Neural cell (in vitro differentiated cells): ENCODE results near the gene TMEM191C. TPM values are rescaled to one million over a fixed set of nuclear protein-coding genes. Genes with fewer than 3 reads are reported as not detected.
"Not testable (repeated sequence)": the region's sequence is repeated elsewhere in the genome, so short reads cannot be mapped to it uniquely, and the experiment has no call there.

Experiments used
- H2AFZ ChIP-seq: fragments of 200-600, 300-800 bp; sonication (generic), shearing (Covaris generic); 2 replicates; pipeline ENCODE4 v1.6.0; 2014; ENCODE audit warnings: low read depth, mild to moderate bottlenecking, antibody characterized with exemption, low read length, moderate library complexity
- H3F3A ChIP-seq: fragments of 200-600 bp; shearing (Covaris generic); 2 replicates; pipeline ENCODE4 v1.6.1; 2016; ENCODE audit warnings: mild to moderate bottlenecking, moderate library complexity, mixed read lengths, antibody characterized with exemption, low read length; ENCODE audit not compliant: insufficient read depth, poor library complexity, severe bottlenecking
- H3K27ac ChIP-seq: fragments of 200-600, 300-800 bp; sonication (generic), shearing (Covaris generic); 2 replicates; pipeline ENCODE4 v1.5.1; 2014; ENCODE audit warnings: mild to moderate bottlenecking, low read length, moderate library complexity
- H3K27me3 ChIP-seq: fragments of 300-800, 200-600 bp; sonication (generic), shearing (Covaris generic); 2 replicates; pipeline ENCODE4 v1.6.0; 2014; ENCODE audit warnings: mild to moderate bottlenecking, low read depth, low read length, moderate library complexity; ENCODE audit not compliant: insufficient read depth
- H3K36me3 ChIP-seq: fragments of 300-800, 200-600 bp; sonication (generic), shearing (Covaris generic); 2 replicates; pipeline ENCODE4 v1.5.1; 2014; ENCODE audit warnings: mild to moderate bottlenecking, antibody characterized with exemption, low read length, moderate library complexity; ENCODE audit not compliant: insufficient read depth
- H3K4me2 ChIP-seq: fragments of 300-800, 200-600 bp; sonication (generic), shearing (Covaris generic); 2 replicates; pipeline ENCODE4 v1.6.0; 2014; ENCODE audit warnings: mild to moderate bottlenecking, low read length
- H3K4me3 ChIP-seq: fragments of 300-800, 200-600 bp; sonication (generic), shearing (Covaris generic); 2 replicates; pipeline ENCODE4 v1.5.1; 2014; ENCODE audit warnings: mild to moderate bottlenecking, low read length, moderate library complexity
- H3K79me2 ChIP-seq: fragments of 200-600 bp; shearing (Covaris generic); replicated peaks from 2 replicates; pipeline ENCODE4 v1.6.0; 2014; ENCODE audit warnings: mild to moderate bottlenecking, low read length, moderate library complexity; ENCODE audit not compliant: insufficient read depth
- H3K9ac ChIP-seq: fragments of 300-800, 200-600 bp; sonication (generic), shearing (Covaris generic); 2 replicates; pipeline ENCODE4 v1.6.1; 2016; ENCODE audit warnings: mild to moderate bottlenecking, low read length, mixed read lengths
- H3K9me2 ChIP-seq: fragments of 200-600 bp; shearing (Covaris generic); 2 replicates; pipeline ENCODE4 v1.6.1; 2016; ENCODE audit warnings: mild to moderate bottlenecking, low read length, mixed read lengths; ENCODE audit not compliant: insufficient read depth
- H3K9me3 ChIP-seq: fragments of 200-600, 300-800 bp; sonication (generic), shearing (Covaris generic); 2 replicates; pipeline ENCODE4 v1.6.1; 2016; ENCODE audit warnings: mild to moderate bottlenecking, mixed run types, low read length, moderate library complexity, mixed read lengths
- H4K20me1 ChIP-seq: fragments of 200-600 bp; shearing (Covaris generic); 2 replicates; pipeline ENCODE4 v1.6.1; 2016; ENCODE audit warnings: mild to moderate bottlenecking, mixed run types; ENCODE audit not compliant: insufficient read depth
- polyA plus RNA-seq: library from polyadenylated mRNA; depleted of rRNA; stranded (reverse); fragments of >200 nt; gene quantifications from 2 replicates; pipeline ENCODE4 v1.2.3, GENCODE V29; 2014

TMEM191C gene
- polyA plus RNA-seq, 1 donor from 2014 or later: 68.3 TPM

GRCh38 chr22:21435998-21436810, 31.0 kb upstream of the TMEM191C start:
- H3K4me3 ChIP-seq, H3K79me2 ChIP-seq, H3K4me2 ChIP-seq, H3K27ac ChIP-seq, H3K9me3 ChIP-seq, H4K20me1 ChIP-seq, H3F3A ChIP-seq, H3K9ac ChIP-seq, H3K27me3 ChIP-seq, H3K36me3 ChIP-seq, H2AFZ ChIP-seq, H3K9me2 ChIP-seq: not testable (repeated sequence)

- not testable (repeated sequence) for H4K20me1 ChIP-seq, H3K9me3 ChIP-seq, H2AFZ ChIP-seq, H3K36me3 ChIP-seq, H3F3A ChIP-seq, H3K9me2 ChIP-seq, H3K9ac ChIP-seq, H3K27ac ChIP-seq, H3K4me2 ChIP-seq, H3K4me3 ChIP-seq, H3K27me3 ChIP-seq, H3K79me2 ChIP-seq
These were observed 29.2 kb upstream of the TMEM191C start for GRCh38 chr22:21438013-21438412.

- H3K36me3 ChIP-seq, H3K4me3 ChIP-seq, H3F3A ChIP-seq, H3K27me3 ChIP-seq, H3K79me2 ChIP-seq, H3K4me2 ChIP-seq, H2AFZ ChIP-seq, H3K9me2 ChIP-seq, H4K20me1 ChIP-seq, H3K27ac ChIP-seq, H3K9ac ChIP-seq, H3K9me3 ChIP-seq: not testable (repeated sequence)
These were observed 27.1 kb upstream of the TMEM191C start for GRCh38 chr22:21440018-21440636.

DNA sequence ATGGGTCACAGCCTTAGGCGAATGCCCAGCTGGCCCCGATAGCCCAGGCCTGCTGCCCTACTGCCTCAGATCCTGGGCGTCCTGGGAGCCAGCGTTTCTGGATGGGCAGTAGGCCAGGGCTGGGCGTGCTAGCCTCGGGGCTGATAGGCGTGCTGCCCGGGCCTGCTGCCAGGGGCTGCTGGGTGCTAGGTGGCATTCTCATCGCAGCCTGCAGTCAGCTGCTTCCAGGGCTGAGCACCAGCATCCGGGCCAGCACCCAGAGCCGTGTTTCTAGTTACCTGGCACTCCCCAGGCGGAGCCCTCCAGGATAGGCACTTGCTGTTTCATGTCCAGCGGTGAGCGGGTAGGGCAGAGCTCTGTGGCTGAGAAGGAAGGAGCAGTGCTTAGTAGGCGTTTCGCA, 26.5 kb upstream of the TMEM191C start:
- H4K20me1 ChIP-seq, H3K27ac ChIP-seq, H3K9ac ChIP-seq, H3K4me3 ChIP-seq, H3K9me3 ChIP-seq, H2AFZ ChIP-seq, H3K9me2 ChIP-seq, H3K36me3 ChIP-seq, H3K27me3 ChIP-seq, H3F3A ChIP-seq, H3K4me2 ChIP-seq, H3K79me2 ChIP-seq: not testable (repeated sequence)

DNA sequence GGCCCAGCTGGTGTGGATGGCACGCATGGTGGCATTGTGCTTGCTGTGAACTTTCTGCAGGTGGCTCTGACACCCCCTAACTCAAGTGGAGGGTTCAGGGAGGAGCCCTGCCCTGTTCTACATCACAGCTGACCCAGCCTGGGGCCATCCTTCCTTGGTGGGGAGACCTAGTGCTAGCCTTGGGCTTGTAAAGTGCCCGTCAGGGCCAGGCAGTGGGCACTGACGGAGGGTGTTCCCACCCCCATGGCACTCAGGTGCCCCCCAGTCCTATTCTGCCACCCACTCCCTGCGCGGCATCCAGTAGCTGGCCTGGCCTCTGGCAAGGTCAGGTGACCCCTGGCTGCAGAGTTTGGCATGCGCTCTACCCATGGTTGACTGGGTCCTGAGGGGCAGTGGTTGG, 26.0 kb upstream of the TMEM191C start:
- H4K20me1 ChIP-seq, H3K4me3 ChIP-seq, H3K9me2 ChIP-seq, H3K4me2 ChIP-seq, H3K36me3 ChIP-seq, H3K27me3 ChIP-seq, H3F3A ChIP-seq, H3K27ac ChIP-seq, H2AFZ ChIP-seq, H3K79me2 ChIP-seq, H3K9me3 ChIP-seq, H3K9ac ChIP-seq: not testable (repeated sequence)

GRCh38 chr22:21442123-21442522, 25.1 kb upstream of the TMEM191C start:
- not testable (repeated sequence) for H3K36me3 ChIP-seq, H3K4me3 ChIP-seq, H3K4me2 ChIP-seq, H3K27me3 ChIP-seq, H3K79me2 ChIP-seq, H3K27ac ChIP-seq, H2AFZ ChIP-seq, H4K20me1 ChIP-seq, H3K9ac ChIP-seq, H3F3A ChIP-seq, H3K9me2 ChIP-seq, H3K9me3 ChIP-seq

DNA sequence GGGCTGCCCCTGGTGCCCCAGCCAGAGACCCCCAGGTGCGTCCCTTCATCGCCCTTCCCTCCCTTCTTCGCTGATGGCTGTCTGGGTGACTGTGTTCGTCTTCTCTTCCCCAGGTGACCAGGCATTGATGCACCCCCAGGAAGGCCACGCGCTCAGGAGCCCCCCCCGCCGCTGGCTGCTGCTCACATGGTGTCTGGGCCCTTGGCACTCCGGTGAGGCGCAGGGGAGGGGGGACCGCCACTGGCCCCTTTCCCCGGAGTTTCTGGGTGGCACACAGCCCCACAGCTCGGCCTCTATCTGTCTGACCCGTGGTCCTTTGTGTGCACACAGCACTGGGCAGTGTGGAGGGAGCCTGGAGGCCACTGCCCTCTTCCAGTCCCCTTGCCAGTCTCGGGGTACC, 24.5 kb upstream of the TMEM191C start:
- not testable (repeated sequence) for H3K79me2 ChIP-seq, H3K27ac ChIP-seq, H3K9me2 ChIP-seq, H2AFZ ChIP-seq, H3K27me3 ChIP-seq, H3K9ac ChIP-seq, H3K9me3 ChIP-seq, H3K4me2 ChIP-seq, H3K4me3 ChIP-seq, H3K36me3 ChIP-seq, H3F3A ChIP-seq, H4K20me1 ChIP-seq
